Stomach (tissue), 4 donors: ENCODE data around the gene MTHFSD.

Source experiments
- POLR2AphosphoS5 ChIP-seq, 3 donors: sonication (generic); formaldehyde crosslinking; IDR thresholded peaks; one replicate each; pipeline ENCODE4 v1.6.1; 2016; ENCODE audit warnings: antibody characterized with exemption in 3 of 3
- TF ChIP-seq, protein P1 (sequence below), 7 experiments: fragments of 450-650 bp in 4 of 7; fragments of 200-600 bp in 3 of 7; sonication (generic) in 3 of 7; IDR thresholded peaks; one replicate each; pipeline ENCODE4 v1.5.1; 2016 to 2019; ENCODE audit warnings: antibody characterized with exemption in 7 of 7, control low read depth in 2 of 7, mild to moderate bottlenecking in 1 of 7

DNA sequence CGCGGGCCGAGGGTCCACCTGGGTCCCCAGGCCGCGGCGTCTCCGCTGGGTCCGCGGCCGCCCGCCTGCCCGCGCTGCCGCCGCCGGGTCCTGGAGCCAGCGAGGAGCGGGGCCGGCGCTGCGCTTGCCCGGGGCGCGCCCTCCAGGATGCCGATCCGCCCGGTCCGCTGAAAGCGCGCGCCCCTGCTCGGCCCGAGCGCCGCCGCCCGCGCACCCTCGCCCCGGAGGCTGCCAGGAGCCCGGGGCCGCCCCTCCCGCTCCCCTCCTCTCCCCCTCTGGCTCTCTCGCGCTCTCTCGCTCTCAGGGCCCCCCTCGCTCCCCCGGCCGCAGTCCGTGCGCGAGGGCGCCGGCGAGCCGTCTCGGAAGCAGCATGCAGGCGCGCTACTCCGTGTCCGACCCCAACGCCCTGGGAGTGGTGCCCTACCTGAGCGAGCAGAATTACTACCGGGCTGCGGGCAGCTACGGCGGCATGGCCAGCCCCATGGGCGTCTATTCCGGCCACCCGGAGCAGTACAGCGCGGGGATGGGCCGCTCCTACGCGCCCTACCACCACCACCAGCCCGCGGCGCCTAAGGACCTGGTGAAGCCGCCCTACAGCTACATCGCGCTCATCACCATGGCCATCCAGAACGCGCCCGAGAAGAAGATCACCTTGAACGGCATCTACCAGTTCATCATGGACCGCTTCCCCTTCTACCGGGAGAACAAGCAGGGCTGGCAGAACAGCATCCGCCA, 12.1 kb upstream of the MTHFSD start:
- TF ChIP-seq, protein P1, sequence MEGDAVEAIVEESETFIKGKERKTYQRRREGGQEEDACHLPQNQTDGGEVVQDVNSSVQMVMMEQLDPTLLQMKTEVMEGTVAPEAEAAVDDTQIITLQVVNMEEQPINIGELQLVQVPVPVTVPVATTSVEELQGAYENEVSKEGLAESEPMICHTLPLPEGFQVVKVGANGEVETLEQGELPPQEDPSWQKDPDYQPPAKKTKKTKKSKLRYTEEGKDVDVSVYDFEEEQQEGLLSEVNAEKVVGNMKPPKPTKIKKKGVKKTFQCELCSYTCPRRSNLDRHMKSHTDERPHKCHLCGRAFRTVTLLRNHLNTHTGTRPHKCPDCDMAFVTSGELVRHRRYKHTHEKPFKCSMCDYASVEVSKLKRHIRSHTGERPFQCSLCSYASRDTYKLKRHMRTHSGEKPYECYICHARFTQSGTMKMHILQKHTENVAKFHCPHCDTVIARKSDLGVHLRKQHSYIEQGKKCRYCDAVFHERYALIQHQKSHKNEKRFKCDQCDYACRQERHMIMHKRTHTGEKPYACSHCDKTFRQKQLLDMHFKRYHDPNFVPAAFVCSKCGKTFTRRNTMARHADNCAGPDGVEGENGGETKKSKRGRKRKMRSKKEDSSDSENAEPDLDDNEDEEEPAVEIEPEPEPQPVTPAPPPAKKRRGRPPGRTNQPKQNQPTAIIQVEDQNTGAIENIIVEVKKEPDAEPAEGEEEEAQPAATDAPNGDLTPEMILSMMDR (IDR thresholded peaks at IDR 0.05) = no peak
- TF ChIP-seq POLR2AphosphoS5 (IDR thresholded peaks at IDR 0.05) = no peak
